ENCODE results near the gene LRRC3C.
A peak's percentile ranks its signal among the peaks of the same experiment; 100 is the strongest.

LRRC3C gene

DNA sequence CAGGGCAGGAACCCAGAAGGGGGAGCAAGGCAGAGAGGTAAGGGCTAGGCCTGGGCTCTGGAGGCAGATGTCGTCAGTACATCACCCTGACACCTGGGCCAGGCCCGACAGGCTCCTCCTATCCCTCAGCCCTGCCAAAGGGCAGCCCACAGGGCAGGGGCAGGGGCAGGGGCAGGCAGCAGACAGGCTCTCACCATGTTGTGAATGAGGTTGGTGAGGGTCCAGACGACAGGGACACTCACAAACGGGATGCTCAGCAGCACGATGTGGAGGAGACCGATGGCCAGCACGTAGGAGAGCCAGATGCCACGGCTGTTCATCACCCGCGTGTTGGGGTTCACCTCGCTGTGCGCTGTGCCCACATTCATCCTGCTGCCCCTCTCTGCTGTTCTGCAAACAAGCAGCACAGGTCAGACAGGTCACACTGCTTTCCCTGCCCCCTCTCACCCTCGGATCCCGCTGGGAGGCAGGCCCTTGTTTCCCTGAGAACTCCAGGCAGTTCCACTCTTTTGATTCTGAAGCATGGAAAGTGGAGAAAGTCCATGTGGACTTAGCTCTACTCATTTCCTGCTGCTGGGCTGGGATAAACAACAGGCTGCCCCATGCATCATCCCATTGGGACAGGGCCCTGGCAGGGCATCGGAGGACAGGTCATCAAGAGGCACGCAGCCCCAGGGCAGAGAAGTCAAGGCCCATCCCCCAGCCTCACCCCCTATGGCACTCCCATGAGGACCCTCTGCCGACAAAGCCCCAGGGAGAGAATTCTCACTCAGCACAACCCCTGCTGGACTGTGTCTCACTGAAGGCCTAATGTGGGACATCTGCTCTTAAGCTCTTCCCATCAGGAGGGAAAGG lies 3.5 kb upstream of the LRRC3C start:
- no peak for DNase-seq

DNA sequence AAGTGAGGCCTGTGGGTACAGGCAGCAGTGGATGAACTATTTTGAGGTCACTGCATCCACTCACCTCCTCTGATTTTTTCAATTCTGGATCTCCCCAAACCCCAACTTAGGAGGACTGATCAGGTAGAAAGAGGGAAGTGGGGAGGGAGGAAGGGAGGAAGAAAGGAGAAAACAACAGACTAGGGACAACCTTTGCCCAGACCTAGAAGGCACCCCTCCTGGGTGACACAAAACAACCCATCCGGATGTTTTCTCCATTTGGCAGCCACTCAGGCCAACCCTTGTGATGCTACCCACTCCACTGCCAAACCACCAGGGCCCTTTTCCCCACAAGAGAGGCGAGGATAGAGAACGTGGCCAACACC lies 2.9 kb upstream of the LRRC3C start:
- DNase-seq: no peak

DNA sequence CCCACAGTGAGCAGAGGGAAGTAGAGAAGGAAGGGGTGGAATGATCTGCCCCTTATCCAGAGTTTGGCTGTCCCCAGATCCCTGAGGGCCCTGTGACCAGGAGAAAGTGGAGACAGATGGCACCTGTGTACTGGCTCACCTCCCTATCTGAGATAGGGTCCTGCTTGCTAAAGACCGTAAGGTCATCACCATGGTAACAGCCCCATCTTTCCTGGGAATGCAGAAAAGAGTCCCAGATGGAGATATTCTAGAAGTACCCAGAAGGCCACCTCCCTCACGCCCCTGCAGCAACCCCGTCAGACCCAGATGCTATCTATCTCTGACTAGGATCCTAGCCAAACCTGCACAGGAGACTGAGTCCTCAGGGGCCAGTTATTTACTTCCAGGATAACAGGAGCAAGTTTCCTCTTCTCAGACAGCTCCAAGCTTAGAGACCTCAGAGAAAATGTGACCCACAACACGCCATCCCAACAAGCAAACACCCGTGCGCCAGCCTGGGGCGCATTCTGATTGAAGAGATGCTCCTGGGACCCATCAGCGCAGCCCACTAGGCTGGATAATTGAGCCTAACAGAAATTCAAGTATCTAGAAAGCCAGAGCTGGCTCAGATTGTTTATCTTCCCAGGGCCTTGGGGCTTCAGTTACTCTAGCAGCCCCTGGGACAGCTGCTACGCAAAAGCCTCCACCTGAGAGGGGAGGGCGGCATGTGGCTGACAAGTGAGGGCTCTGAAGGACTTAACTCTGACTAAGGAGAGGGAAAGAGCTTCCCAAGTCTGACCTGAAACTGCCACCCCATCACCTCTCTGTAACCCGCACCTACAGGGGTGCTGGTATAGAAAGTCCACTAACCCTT lies 2.0 kb upstream of the LRRC3C start:
- DNase-seq: no peak

DNA sequence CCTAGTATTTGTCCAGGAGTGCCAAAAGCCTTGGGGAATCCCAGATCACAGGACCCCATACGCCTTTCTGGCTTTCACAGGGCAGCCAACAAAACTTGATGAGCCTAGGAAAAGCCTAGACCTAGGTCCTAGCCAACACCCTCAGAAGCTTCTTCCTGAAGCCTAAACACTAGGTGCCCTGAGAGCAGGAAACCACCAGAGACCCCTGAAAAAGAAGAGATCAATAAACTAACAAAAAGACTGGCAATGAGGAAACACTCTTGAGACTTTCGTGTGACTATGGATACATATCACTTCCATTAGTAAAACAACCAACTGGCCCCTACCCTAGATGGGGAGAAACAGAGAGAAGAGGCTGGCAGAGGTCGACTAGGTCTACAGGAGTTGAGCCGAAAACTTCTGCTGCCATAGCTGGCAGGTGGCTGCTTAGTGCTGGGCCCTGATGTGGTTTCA lies 1.4 kb upstream of the LRRC3C start:
- DNase-seq: no peak

GRCh38 chr17:39926588-39927100 lies 888 bp upstream of the LRRC3C start:
- peak in 5 of 58 donors; percentile 7 to 54 (median 37) for DNase-seq

DNA sequence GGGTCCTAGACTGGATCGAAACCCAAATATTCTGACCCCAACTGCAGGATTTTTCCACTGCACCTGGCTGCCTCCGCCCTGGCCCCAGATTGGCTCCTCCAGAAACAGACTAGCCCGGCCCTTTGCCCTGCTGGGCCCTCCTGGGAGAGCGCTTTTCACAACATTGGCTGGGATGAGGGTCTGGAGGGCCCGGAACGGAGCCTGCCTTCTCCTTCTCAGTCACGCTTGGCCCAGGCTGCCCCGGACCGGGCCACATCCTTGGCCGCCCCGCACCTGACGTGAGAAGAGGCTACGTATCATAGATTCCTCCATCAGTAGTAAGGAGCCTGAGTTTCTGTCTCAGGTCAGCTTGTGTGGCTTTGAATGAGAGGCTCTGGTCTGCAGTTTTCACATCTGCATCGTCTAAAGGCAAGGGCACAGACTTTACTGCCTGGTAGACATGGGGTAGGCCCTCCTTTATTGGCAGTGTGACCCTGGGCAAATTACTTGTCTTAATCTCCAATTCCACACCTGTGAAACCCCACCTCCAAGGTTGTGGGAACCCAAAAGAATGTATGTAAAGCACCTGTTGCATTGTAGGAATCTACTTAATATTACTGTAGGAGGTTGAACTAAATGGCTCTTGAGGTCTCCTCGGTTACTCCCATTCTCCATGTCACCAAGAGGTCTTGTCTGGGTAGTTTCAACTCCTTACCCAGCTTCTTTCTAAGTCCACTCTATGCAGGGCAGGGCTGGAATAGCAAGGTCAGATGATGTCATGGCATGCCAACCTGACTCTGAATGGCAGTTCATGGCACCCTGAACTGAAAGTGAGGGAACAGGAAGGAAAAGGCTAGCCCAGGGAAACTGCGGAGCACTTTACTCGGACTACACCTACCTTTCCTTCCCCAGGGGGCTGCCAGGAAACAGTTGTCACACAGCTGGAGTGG lies 661 bp downstream of the LRRC3C start:
- DNase-seq: peak in 12 of 58 donors; percentile 8 to 57 (median 45)

GRCh38 chr17:39928858-39929645 lies 1.5 kb downstream of the LRRC3C start:
- DNase-seq: peak in 2 of 58 donors; percentile 3 to 20

GRCh38 chr17:39929646-39930407 lies 2.3 kb downstream of the LRRC3C start:
- DNase-seq: no peak

DNA sequence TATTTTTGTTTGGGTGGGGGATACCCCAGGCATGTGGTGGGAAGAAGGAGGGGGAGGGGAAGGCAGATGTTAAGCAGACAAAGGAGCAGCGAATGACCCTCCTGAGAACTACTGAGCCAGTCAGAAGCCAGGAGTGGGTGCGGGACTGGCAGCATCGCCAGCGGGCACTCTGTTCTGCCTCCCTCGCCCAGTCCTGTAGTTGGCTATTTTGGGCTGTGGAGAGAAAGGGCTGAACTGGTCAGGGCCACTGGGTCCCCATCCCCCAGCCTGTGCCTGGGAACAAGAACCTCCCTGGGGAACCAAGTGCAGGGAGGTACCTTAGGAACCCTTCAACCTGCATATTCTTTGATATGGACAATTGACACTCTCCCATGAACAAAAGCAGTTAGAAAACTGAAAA lies 6.4 kb downstream of the LRRC3C start:
- no peak for DNase-seq

DNA sequence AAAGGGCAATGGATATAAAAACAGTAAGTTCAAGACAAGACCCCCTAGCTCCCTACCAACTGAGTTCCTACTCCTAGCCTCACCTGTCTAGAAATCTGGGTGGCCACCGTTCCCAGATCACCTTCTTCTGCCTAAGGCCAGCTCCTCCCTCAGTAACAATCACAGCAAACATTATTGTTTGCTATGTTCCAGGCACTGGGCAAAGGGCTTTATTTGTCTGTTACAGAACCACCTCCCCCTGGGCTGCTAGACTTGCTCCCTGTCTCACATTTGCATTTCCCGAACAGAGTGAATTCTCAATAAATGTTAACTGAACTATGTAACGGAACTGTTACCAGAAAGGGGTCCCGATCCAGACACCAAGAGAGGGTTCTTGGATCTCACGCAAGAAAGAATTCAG lies 6.8 kb downstream of the LRRC3C start:
- DNase-seq: no peak

DNA sequence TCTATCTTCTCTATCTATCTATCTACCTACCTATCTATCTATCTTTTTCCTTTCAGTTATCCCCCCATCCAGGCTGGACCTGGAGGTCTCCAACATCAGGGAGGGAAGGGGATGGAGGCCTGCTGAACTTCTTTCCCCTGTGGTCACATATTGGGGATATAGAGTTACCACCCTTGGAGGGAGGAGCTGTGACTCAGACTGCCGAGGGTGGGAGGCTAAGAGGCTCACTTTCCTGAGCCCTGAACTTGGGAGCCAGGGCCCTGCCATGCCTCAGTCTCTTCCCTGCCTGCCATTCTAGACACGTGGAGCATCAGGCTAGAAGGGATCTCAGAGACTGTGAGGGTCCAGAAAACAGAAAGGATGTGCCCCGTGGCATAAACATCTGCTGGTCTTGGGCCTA lies 8.4 kb downstream of the LRRC3C start:
- DNase-seq: no peak

- DNase-seq: no peak
Observed at GRCh38 chr17:39937447-39937846, 9.9 kb downstream of the LRRC3C start.

DNA sequence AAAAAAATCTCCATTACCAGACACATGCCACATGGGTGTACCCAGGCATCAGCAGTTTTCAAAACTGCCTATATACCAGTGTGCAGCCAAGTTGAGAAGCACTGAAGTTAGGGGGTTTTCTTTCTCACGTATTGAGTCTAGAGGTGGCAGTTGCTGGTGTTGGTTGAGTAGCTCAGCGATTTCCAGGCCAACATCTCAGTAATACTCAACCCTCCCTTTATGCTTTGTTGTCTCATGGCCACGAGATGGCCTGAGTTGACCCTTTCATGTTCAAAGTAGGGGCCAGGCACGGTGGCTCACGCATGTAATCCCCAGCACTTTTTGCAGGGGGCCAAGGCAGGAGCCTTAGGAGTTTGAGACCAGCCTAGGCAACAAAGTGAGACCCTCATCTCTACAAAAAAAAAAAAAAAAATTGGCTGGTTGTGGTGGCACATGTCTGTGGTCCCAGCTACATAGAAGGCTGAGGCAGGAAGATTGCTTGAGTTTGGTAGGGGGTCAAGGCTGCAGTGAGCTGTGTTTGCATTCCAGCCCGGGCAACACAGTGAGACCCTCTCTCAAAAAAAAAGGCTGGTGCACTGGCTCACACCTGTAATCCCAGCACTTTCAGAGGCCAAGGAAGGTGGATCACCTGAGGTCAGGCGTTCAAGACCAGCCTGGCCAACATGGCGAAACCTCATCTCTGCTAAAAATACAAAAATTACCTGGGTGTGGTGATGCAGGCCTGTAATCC lies 10.8 kb downstream of the LRRC3C start:
- no peak for DNase-seq

DNA sequence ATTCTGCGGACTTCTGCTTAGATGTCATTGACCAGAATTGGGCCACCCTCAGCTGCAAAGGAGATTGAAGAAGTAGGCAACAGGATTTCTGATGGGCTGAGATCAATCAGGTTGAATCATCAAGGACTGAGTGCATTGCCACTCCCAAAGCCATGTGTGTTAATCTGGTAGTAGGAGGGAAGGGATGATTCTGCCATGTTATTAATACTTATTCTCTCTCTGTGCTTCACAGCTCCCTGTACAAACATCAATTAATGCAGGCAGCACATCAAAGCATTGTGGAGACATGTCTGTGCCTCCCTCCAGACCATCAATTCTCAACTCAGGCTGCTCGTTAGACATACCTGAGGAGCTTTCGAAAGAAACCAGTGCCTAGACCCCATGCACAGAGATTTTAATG lies 11.6 kb downstream of the LRRC3C start:
- no peak for DNase-seq

GRCh38 chr17:39939588-39940419 lies 12.3 kb downstream of the LRRC3C start:
- no peak for DNase-seq

DNA sequence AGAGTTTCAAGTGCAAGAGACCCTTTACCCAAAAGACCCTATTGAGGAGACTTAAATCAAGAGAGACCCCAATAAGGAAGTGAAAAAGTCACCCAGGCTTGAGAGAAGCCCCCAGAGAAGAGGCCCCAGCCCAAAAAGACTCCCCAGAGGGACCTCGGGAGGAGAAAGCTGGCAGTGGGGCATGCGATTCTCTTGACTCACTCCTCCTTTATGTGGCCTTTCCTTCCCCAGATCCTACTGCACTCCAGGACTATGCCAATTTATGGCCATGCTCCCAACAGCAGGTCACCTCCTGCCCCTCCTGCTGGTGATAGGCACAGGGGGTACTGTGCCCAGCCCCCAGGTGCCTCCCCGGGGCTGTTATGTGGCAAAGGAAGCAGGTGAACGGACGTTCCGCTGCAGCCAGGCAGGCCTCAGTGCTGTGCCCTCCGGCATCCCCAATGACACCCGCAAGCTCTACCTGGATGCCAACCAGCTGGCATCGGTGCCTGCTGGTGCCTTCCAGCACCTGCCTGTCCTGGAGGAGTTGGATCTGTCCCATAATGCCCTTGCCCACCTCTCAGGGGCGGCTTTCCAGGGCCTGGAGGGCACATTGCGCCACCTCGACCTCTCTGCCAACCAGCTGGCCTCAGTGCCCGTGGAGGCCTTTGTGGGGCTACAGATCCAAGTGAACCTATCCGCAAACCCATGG lies 16.3 kb downstream of the LRRC3C start:
- DNase-seq: no peak

- no peak for DNase-seq
Observed at GRCh38 chr17:39944393-39944711, 16.8 kb downstream of the LRRC3C start.

Measured in anterior cingulate cortex (tissue), 58 donors.